Osteocyte (in vitro differentiated cells): Measurements from ENCODE around the gene PDGFC. TPM values are rescaled to one million over a fixed set of nuclear protein-coding genes. Genes with fewer than 3 reads are reported as not detected.

Source experiments
- DNase-seq: peaks from one replicate; pipeline ENCODE4 v3.0.0; 2021; ENCODE audit warnings: mixed read lengths; ENCODE audit not compliant: unreplicated experiment; ENCODE audit errors: extremely low spot score
- H3K27ac Mint-ChIP-seq: one replicate; pipeline ENCODE4 v1.8.0; 2021; ENCODE audit warnings: mild to moderate bottlenecking, mixed read lengths; ENCODE audit not compliant: unreplicated experiment
- H3K27me3 Mint-ChIP-seq: one replicate; pipeline ENCODE4 v1.8.0; 2021; ENCODE audit warnings: mixed read lengths; ENCODE audit not compliant: unreplicated experiment
- H3K36me3 Mint-ChIP-seq: one replicate; pipeline ENCODE4 v1.8.0; 2021; ENCODE audit warnings: mixed read lengths; ENCODE audit not compliant: unreplicated experiment
- H3K4me1 Mint-ChIP-seq: one replicate; pipeline ENCODE4 v1.8.0; 2021; ENCODE audit warnings: mixed read lengths; ENCODE audit not compliant: unreplicated experiment
- H3K4me3 Mint-ChIP-seq: one replicate; pipeline ENCODE4 v1.8.0; 2021; ENCODE audit warnings: mild to moderate bottlenecking, moderate library complexity, mixed read lengths; ENCODE audit not compliant: unreplicated experiment
- H3K9me3 Mint-ChIP-seq: one replicate; pipeline ENCODE4 v1.8.0; 2021; ENCODE audit warnings: mixed read lengths; ENCODE audit not compliant: unreplicated experiment
- CTCF ChIP-seq: fragments of 200-600 bp; sonication (generic); IDR thresholded peaks from 2 replicates; pipeline ENCODE4 v1.5.0; 2021; ENCODE audit warnings: antibody characterized with exemption, mild to moderate bottlenecking, moderate library complexity
- total RNA-seq: library from RNA; stranded (reverse); gene quantifications from 2 replicates; pipeline ENCODE4 v1.2.1, GENCODE V29; 2021

Gene PDGFC
- total RNA-seq, 1 donor from 2014 or later = 25.4 TPM

DNA sequence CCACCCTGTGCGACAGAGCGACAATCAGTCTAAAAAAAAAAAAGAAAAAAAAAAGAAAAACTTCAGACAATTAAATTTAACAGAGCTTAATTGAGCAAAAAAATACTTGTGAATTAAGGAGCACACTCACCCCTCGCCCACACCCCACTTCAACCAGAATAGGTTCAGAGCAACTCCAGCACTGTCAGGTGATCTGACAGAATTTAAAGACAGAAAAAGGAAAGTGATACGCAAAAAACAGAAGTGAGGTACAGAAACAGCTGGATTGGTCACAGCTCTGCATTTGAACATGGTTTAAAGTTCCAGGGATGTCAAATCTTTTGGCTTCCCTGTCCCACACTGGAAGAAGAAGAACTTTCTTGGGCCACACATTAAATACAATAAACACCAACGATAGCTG is 174.4 kb downstream of the PDGFC start:
- Mint-ChIP-seq H3K36me3 (no peaks in the 10 kb centered on the region), H3K9me3 (no peaks in the 10 kb centered on the region), H3K27ac (no peak overlapping the region), H3K4me3 (no peak overlapping the region), H3K27me3 (no peaks in the 10 kb centered on the region), H3K4me1 (peaks cover 25% of the 10 kb centered on the region)
- DNase-seq = no peak
- no peak for TF ChIP-seq CTCF

- Mint-ChIP-seq H3K27me3 (no peaks in the 10 kb centered on the region), H3K4me1 (peaks cover 36% of the 10 kb centered on the region), H3K9me3 (no peaks in the 10 kb centered on the region), H3K27ac (no peak overlapping the region), H3K4me3 (no peak overlapping the region), H3K36me3 (no peaks in the 10 kb centered on the region)
- TF ChIP-seq CTCF = no peak
- no peak for DNase-seq
Observed at GRCh38 chr4:156795727-156796126, 175.9 kb downstream of the PDGFC start.

- H3K36me3 Mint-ChIP-seq = no peaks in the 10 kb centered on the region
- H3K4me1 Mint-ChIP-seq = peaks cover 43% of the 10 kb centered on the region
Observed at GRCh38 chr4:156794863-156795262, 176.7 kb downstream of the PDGFC start.

DNA sequence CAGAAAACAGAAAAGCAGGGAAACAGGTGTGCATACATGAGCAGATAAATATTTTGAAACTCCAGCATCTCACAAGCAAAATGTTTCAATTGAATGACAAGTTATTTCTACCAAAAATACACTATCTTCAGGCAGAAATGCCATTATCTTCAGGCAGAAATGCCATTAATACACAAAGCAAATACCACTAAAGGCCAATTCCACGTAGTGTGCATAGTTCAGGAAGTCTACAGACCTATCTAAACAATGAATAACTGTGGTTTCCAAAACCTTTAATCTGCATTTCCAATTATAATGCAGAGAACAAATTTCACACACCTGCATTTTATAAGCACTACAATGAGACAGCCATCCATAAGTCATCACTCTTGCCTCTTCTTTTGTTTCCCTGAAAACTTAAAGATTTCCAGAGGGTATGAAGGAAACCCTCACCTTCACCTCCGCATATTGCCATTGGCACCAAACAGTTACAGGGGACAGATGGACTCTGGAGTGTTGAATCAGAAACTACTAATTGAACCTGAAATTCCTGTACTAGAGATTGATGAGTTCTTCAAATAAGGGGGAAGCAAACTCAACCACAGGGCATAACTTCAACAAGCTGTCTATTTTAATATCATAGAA is 179.0 kb downstream of the PDGFC start:
- TF ChIP-seq CTCF = no peak
- H3K4me1 Mint-ChIP-seq = peaks cover 24% of the 10 kb centered on the region
- no peaks in the 10 kb centered on the region for H3K9me3 Mint-ChIP-seq
- no peak overlapping the region for H3K4me3 Mint-ChIP-seq
- no peak overlapping the region for H3K27ac Mint-ChIP-seq
- H3K36me3 Mint-ChIP-seq = no peaks in the 10 kb centered on the region
- no peaks in the 10 kb centered on the region for H3K27me3 Mint-ChIP-seq
- DNase-seq = no peak

More at GRCh38 chr4:156794863-156795262, 176.7 kb downstream of the PDGFC start:
- H3K4me3 Mint-ChIP-seq = no peak overlapping the region
- DNase-seq = no peak
- no peaks in the 10 kb centered on the region for H3K27me3 Mint-ChIP-seq
- H3K9me3 Mint-ChIP-seq = no peaks in the 10 kb centered on the region
- H3K27ac Mint-ChIP-seq = no peak overlapping the region
- TF ChIP-seq CTCF = no peak

GRCh38 chr4:156790866-156791265 is 180.7 kb downstream of the PDGFC start:
- Mint-ChIP-seq H3K4me3 (no peak overlapping the region), H3K9me3 (no peaks in the 10 kb centered on the region), H3K27me3 (no peaks in the 10 kb centered on the region), H3K4me1 (peaks cover 24% of the 10 kb centered on the region), H3K36me3 (no peaks in the 10 kb centered on the region), H3K27ac (no peak overlapping the region)
- no peak for DNase-seq
- TF ChIP-seq CTCF = no peak
